GM19328 (cell line): Measurements from ENCODE around the gene MDGA2.
A peak's percentile ranks its signal among the peaks of the same experiment; 100 is the strongest.
"Not testable (repeated sequence)": the region's sequence is repeated elsewhere in the genome, so short reads cannot be mapped to it uniquely, and the experiment has no call there.

Experiments
- ATAC-seq: cut with Tn5 transposase; IDR thresholded peaks from one replicate; pipeline ENCODE4 v1.9.1; 2021; ENCODE audit warnings: mild to moderate bottlenecking, moderate library complexity; ENCODE audit not compliant: unreplicated experiment

MDGA2 gene

DNA sequence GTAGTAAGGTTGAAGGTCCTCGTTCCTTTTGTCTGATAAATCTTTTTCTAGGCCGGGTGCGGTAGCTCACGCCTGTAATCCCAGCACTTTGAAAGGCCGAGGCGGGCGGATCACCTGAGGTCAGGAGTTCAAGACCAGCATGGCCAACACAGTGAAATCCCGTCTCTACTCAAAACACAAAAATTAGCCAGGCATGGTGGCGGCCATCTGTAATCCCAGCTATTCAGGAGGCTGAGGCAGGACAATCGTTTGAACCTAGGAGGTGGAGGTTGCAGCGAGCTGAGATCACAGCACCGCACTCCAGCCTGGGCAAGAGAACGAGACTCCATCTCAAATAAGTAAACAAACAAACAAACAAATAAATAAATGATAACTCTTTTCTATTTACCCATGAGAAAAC is 51.3 kb downstream of the MDGA2 start:
- ATAC-seq, result not testable (repeated sequence)

DNA sequence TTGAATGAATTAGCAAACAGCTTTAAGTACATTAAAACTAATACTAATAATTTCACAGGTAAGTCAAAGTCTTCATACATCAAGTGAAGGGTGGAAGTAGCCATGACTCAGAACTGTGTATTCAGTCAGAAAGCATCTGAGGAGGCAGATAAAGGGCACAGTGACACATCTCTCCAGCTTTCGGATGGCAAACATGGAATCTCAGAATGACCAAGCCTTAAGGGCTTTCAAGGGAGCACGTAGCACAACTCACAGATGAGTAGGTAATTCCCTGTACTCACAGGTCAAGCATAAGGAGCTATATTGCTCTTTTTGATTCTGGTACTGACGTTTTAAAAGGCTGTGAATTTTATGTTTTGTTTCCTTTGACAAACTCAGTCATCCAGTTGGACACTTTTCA is 56.0 kb downstream of the MDGA2 start:
- no peak for ATAC-seq

DNA sequence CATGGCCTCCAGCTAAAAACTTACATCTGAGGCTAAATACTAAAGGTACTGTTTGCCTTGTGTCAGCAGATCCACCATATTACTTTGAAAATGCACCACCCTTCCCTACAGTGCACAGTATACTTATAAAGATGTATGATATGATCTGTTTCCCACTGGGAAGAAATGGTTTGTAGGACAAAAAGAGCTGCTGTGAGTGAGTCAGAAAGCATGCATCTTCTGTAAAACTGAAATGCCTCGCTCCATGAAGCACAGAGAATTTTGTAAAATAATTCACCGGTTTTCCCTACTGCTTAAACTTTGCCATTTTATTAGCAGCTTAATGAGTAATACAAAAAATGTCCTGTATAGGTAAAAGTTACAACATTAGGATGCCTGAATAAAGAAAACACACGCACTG is 68.8 kb downstream of the MDGA2 start:
- ATAC-seq, result no peak

DNA sequence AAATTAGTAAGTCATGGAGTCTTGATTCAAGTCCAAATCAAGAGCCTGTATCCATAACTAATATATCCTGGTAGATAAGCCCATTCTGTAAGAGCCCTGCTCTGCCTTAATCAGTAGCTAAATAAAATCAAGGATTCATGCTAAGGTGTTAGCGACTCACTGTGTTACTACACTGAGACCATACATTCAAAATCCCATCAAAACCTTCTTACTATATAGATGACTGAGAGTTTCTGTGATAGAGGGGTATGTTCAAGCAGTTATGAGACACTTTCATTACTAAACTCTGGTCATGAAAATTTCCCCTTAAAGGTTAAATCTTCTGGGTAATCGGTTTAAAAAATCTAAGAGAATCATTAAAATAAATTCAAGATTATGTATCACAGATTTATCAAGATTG is 78.5 kb downstream of the MDGA2 start:
- no peak for ATAC-seq

DNA sequence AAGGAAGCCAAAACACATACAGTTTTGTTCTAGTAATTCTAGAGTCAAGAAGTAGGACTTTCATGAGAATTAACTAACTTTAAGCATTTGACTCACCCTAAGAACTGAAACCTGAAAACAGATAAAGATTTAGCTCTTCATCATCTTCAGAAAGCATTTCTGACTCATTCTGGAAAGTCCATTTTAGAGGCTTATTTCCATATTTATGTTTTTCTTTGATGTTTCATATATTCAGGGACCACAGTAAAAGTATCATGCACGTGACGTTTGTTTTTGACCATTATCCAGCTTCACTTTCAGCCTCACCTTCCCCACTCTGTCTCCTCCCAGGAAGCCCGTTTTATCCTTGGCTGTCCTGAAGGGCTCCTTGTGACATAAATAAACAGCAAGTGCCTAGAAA is 79.2 kb downstream of the MDGA2 start:
- peak; percentile 82 for ATAC-seq

DNA sequence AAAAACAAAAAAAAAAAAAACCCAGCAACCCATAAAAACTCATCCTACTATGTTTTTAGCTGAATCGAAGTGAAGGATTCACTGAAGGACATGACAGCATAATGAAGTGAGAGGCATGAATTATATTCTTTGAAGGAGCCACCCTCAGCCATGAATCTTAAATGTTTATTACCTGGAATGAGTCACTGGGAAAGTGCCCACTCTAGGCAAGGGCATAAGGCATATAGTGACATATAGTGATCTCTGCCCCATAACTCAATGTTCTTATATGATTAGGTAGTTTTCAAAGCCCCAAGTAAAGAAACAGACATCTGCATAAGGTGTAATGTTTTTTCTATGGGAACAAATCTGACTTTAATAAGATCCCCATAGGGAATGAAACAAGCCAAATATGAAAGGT is 79.9 kb downstream of the MDGA2 start:
- no peak for ATAC-seq

DNA sequence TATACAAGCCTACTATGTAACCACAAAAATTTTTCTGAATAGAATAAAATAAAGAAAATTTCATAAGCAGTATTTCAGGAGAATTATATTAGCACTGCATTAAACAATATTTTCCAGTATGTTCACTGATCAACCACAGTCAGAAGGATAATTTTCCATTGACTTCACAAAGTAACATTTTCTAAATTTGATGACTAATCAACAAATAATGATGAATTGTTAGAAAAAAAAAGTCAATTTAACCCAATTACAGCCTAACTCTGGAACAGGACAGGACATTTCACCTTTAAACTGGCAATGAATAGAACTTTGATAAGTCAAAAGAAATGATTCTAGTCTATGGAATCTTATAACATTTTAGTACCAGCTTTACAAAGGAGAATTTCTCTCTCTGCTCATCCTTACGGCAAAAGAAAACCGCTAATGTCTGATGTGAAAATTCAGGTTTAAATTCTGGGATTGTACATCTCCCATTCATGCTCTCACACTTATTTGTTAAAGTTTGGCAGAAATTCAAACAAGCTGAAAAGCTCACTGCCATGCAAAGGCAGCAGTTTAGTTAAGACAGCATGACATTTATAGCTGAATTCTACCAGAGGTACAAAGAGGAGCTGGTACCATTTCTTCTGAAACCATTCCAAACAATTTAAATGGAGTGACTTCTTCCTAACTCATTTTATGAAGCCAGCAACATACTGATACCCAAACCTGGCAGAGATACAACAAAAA is 84.5 kb downstream of the MDGA2 start:
- no peak for ATAC-seq

DNA sequence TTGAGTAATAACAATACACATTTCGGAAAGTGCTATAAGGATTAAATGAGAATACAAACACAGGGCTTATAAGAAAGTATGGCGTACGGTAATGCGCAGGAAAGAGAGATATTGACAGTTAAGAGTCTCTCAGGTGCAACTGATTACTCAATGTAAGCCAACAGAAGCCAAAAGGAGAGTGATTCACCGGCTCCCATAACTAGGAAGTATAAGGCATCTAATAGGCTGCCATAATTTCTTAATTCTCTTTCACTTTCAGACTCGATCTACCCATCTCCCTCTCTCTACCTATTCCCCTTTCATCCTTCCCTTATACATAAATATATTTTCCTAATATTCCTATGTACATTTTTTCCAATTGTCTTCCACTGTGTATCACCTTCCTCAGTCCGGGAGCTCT is 90.0 kb downstream of the MDGA2 start:
- no peak for ATAC-seq

DNA sequence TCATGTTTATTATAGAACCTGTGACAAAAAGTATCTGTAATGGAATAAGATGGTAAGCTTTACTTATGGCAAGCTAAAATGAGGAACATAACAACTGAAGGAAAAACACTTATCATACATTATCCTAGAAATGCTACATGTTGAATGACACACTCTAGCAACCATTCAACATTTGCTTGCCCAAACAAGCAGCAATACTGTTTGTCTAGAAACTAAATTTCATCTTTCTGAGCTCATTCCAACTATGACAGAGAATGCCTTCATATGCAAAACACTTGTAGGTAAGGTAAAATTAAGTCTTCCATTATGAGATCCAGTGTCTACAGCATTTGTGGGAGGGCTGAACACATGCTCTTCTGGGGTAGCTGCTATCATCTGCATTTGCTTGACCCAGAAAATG is 108.1 kb downstream of the MDGA2 start:
- no peak for ATAC-seq

DNA sequence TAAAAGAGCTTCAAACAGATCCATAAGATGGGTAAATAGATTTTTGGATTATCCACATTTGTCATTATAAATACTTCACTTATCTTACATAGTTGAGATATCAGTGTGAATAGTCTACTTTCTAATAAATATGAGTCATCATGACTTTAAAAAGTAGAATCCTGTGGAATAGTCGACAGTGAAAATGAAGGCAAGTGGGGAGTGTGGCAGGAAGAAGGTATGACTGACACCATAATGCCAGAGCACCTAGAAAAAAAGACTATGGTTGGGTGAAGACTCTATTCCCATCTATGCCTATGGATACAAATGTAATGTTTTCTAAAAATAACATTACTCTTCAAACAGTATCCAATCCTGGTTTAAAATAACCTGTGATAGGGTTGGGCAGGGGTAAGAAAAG is 117.5 kb downstream of the MDGA2 start:
- no peak for ATAC-seq

DNA sequence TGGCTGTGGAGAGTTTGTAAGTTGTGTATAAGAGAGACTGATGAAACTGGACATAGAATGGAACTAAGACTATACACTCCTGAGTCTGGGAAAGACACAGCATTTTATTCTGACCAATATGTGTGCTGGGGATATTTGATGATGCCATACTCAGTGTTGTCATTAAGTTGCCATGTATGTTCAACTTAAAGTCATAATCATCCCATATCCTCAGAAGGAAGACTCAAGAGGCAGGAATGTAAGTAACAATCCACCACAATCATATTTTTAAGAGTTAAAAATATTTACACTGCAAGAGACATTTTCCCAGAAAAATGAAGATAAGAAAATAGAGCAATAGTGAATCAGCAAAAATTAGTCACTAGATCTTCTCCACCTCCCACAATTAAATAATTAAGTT is 120.1 kb downstream of the MDGA2 start:
- no peak for ATAC-seq

DNA sequence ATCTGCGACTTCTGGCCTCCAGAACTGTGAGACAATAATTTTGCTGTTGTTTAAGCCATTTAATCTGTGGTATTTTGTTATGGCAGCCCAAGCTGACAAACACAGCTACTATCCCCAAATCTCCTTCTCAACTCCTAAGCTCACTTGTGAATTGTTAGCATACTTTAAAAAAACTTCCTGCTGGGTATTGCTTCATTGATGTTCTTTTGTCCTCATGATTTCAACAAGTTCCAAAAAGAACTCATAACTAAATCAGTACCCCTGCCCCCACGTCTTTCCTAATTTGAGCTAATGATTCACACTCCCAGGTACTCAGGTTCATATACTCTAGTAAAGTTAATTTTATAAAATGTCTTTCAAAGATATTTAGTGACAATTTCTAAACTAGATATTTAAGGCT is 125.5 kb downstream of the MDGA2 start:
- no peak for ATAC-seq

DNA sequence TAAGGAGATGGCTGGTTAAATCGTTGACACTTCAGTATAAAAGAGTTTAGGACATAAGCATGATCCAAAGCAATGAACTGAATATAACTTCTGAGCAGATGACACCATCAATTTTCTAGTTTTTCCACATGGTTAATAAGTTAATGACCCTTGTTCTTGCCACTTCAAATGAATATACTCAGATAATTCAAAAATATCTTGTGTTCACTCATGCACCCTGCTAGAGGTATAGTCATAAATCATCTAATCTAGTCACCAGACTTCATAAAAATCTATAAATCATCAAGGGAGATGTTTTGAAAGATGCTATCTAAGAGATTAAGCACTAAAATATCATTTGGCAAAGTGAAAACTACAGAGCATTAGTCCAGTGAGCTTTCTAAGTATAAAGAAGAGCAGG is 131.9 kb downstream of the MDGA2 start:
- no peak for ATAC-seq

DNA sequence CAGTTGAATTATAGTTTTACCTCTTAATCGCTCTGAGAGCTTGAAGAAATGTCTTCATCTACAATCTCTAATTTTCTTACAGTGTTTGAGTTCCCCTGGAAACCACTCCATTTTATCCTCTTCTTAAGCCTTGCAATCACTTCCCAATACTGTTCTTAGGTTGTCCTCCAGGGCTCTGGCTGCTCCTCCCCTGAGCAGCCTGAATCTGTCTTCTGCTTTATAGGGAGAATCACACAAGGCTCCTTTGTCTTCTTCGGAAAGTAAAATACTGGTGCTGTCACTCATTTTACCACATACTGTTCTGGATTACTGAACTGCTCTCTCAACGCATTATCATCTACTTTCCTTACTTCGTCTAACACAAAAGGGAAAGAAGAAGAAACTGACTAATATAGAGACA is 133.7 kb downstream of the MDGA2 start:
- no peak for ATAC-seq

DNA sequence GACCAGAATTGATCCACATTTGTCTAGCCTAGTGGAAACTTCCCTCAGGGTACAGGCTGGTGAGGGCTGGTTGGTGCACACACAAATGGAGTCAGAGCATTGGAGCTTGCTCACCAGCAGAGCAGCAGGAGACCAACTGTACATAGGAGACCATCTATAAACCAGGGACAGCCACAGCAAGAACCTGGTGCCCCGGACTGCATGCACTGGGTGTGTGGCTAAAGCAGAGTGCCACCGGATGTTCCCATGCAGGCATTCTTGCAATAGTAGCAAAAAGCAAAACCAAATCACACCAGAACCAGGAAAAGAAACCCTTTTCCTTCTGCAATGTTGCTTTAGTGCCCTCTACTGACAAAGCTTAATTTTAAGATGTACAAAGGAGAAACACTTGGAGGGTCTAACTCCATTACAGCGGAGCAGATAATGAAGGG is 136.4 kb downstream of the MDGA2 start:
- ATAC-seq, result no peak

DNA sequence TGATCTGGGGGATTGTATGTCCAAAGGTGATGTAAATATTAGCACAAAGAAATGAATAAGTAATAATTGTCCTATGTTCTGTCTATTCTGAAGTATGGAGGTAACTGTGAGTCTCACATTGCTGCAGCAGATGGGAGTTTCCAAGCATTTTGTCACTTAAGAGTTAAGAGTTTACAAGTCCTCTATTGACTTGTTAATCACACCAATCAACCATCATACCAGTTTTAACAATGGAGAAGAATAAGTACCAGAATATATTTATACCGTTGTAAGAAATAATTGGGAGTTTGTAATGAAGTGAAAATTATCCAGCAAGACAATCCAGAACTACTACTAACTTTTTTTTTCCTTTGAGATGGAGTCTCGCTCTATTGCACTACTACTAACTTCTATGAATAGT is 139.1 kb downstream of the MDGA2 start:
- ATAC-seq, result no peak

DNA sequence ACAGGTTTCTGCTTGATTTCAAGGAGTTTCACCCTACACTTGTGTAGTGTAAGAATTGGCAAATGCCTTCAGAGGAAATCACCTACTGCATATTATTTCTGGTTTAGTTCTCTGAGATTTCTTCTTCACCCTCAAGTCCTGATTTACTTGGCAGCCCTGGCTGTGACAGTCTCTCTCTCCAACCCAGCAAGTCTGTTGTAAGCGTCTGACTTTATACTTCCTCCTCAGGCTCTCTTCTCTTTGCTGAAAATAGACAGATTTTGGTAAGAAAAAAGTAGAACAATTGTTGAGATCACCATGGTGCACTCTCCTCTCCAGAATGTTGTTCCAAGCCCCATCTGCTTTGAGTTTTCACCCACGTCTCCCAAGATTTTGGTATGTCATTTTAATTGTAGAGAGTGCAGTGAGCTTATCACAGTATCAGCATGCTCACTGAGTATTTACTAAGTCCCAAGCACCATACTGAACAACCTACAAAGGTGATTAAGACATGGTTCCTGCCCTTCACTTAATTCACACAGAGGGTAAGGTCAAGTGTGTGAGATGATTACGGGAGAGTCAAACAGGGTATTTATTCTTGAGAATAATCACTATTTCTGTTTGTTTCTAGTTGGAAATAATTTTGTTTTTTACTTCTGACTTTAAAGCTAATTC is 148.7 kb downstream of the MDGA2 start:
- ATAC-seq, result no peak

DNA sequence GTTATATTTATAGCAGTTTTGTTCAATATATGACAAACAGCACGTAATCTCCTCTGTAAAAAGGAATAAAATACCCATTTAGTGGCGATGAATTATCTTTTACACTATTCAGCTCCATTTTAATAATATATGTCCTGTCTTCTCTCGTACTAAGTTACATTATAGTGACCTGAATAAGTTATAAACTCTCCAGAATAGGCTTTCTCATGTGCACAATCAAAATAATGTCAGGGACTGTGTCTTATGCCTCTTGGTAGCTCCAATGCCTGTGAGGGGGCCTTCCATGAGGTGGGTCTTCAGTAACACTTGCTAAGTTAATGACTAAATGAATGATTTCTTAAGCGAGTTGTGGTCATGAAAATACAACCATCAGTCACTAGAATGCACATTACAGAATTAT is 150.9 kb downstream of the MDGA2 start:
- no peak for ATAC-seq

DNA sequence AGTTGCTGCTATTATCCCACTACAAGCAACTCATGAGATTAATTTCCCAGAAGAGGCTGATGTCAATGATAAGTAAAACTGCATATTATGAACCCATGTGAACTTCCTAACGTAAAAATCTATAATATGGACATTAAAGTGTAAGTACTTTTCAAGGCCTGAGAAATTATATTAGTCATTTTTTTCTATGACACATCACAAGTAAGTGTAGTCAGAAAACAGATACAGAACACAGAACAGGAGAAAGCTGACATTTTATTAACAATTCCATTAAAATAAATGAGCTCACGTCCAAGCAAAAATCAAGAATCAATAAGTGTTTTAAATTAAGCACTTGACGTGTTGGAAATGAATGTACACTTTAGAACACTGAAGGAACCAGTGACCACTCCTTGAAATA is 155.0 kb downstream of the MDGA2 start:
- ATAC-seq, result no peak

DNA sequence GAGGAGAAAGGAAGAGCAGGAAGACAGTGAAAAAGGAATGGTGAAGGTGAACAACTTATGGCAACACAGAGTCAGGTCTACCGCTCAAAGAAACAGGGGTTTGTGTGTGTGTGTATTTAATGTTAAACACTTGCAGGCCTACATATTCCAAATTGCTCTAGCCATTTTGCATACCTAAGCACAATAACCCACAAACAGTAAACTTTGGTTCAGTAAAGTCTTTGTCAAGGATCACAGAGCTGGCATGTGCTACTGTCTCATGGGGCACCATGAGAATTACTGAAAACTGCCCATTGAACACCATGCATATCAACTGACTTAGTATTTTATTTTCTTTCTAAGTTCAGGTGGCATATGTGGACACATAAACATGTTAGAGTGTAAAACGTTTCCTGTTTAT is 163.6 kb downstream of the MDGA2 start:
- ATAC-seq, result no peak

DNA sequence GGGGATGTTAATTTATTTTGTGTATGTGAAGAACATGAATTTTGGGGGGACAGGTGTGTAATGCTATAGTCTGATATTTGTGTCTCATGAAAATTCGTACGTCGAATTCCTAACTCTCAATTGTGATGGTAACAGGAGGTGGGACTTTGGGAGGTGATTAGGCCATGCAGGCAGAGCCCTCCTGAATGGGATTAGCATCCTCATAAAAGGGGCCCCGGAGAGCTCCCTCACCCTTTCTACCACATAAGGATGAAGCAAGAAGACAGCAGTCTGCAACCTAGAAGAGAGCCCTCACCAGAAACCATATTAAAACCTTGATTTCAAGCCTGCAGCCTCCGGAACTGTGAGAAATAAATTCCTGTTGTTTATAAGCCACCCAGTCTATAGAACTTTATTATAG is 165.4 kb downstream of the MDGA2 start:
- ATAC-seq, result no peak

DNA sequence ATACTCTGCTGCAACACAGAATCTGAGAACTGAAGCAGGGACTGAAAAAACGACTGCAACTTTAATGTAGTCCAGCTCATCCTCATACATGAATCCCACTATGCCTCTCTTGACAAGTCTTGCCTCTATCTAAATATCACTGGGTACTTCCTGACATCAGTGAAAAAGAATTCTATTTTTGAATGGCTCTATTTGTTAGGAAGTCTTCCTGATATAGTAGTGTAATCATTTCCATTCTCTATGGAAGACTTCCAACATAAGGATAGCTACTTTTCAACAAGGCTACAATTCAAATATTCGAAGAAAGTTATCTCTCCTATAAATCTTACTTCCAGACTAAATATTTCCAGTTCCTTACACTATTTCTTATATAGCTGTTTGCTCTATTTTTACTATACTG is 167.5 kb downstream of the MDGA2 start:
- no peak for ATAC-seq

DNA sequence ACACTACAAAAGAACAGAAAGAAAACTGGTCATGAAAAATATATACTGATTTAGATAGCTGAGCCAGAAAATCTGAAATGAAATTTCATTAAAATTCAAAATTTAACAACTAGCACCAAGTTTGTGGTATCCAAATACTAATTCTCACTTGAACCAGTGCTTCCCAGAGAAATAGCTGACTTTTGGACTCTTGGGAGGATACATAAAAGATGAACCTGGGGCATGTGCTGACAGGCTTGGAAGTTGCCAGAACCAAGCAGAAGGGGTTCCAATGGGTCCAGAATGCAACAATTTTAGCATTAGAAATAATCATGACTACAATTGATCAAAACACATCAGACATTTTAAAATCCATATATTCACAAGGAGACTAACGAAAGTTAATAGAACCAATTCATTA is 175.0 kb downstream of the MDGA2 start:
- no peak for ATAC-seq
